Upper lobe of left lung (tissue), 6 donors: Measurements from ENCODE around the gene DLX5. TPM values are rescaled to one million over a fixed set of nuclear protein-coding genes. Genes with fewer than 3 reads are reported as not detected.
A peak's percentile ranks its signal among the peaks of the same experiment; 100 is the strongest.

ENCODE experiments used
- ATAC-seq, 2 donors: fragments of 200-7000 bp; cut with Tn5 transposase; one replicate each; pipeline ENCODE4 v1.9.1; 2022; ENCODE audit warnings: mild to moderate bottlenecking in 2 of 2, moderate library complexity in 2 of 2; ENCODE audit not compliant: low FRiP score in 2 of 2
- DNase-seq, 2 donors: peaks; one replicate each; pipeline ENCODE4 v3.0.0-alpha.2; 2019 to 2020
- H3K27ac ChIP-seq, 4 donors: fragments of 200-600 bp; sonication (generic); one replicate each; pipeline ENCODE4 v1.5.1; 2016 to 2019
- H3K27me3 ChIP-seq, 4 donors: fragments of 200-600 bp; sonication (generic); one replicate each; pipeline ENCODE4 v1.5.1; 2017 to 2019
- H3K36me3 ChIP-seq, 4 donors: fragments of 200-600 bp; sonication (generic); one replicate each; pipeline ENCODE4 v1.5.1; 2016 to 2019
- H3K4me1 ChIP-seq, 4 donors: fragments of 200-600 bp; sonication (generic); one replicate each; pipeline ENCODE4 v1.5.1; 2018 to 2019
- H3K4me3 ChIP-seq, 4 donors: fragments of 200-600 bp; sonication (generic); one replicate each; pipeline ENCODE4 v1.5.1; 2017 to 2019; ENCODE audit warnings: mild to moderate bottlenecking in 2 of 4, moderate library complexity in 1 of 4
- H3K9me3 ChIP-seq, 4 donors: fragments of 200-600 bp; sonication (generic); one replicate each; pipeline ENCODE4 v1.5.1; 2018 to 2019
- EP300 ChIP-seq, 4 donors: sonication (generic); formaldehyde crosslinking; IDR thresholded peaks; one replicate each; pipeline ENCODE4 v1.5.1; 2017; ENCODE audit warnings: antibody characterized with exemption in 4 of 4, control low read depth in 2 of 4
- POLR2A ChIP-seq, 4 donors: fragments of 450-650 bp; IDR thresholded peaks; one replicate each; pipeline ENCODE4 v1.5.1; 2016 to 2017; ENCODE audit warnings: antibody characterized with exemption in 4 of 4, mild to moderate bottlenecking in 2 of 4
- POLR2AphosphoS5 ChIP-seq, 2 donors: sonication (generic); formaldehyde crosslinking; IDR thresholded peaks; one replicate each; pipeline ENCODE4 v1.5.1; 2017; ENCODE audit warnings: antibody characterized with exemption in 2 of 2
- WGBS, 2 donors: methylation state at CpG; one replicate each; pipeline ENCODE4 v1.1.5; 2017 to 2018; 5-methylcytosine and 5-hydroxymethylcytosine counted together
- total RNA-seq, 6 donors: library from RNA; depleted of rRNA in 4 of 6; stranded (reverse); fragments of >200 nt in 4 of 6; gene quantifications; one replicate each; pipeline versions ENCODE4 v1.1.0 to v1.2.1, GENCODE V29; 2016 to 2021
- TF ChIP-seq, protein P1 (sequence below), 6 experiments: fragments of 450-650 bp in 4 of 6; fragments of 200-600 bp in 2 of 6; sonication (generic) in 2 of 6; IDR thresholded peaks; one replicate each; pipeline ENCODE4 v1.5.1; 2016 to 2019; ENCODE audit warnings: antibody characterized with exemption in 6 of 6
- donor health status: DM: no; HTN: no; CAD: no; lungs with moderate emphysema.
- donor health status: DM: no; HTN: yes; CAD: no; lungs with severe emphysema.

DLX5 gene
- total RNA-seq, 6 donors from 2014 or later, result not detected

DNA sequence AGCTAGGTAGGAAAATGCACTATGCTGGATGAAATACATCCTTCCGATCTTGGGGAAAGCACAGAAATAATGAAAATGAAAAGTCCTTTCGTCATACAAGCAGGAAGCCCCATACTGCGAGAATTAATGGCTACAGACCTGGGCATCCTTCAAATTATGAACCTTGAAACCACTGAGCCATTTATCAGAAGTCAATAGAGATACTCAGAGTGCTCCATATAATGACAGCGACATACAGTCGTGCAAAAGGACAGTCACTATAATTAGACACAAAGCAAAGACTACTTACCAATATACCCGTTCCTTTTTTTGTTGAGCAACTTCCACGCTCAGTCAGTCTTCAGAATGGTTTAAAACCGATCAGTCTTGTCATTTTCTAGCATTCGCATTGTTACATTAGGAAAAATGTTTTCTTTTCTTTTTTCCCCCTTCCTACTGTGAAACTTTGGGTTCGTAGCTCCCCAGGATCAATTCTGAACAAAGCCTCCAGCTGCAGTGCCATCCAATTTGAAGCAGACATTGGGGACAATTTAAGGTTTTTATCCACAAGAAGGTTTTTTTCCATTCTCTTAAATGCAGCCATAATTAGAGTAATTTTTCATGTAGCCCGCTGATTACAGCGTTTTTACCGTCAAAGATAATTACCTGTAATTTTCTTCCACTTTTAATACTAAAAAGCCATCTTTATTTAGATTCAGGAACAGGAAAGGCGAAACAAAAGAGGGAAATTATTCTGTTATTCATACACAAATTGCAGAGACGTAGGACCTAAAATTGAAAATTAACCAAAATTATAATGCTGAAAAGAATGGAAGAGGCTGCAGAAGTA lies 12.9 kb downstream of the DLX5 start:
- H3K4me3 ChIP-seq, result no peak overlapping the region
- no peak overlapping the region for H3K27ac ChIP-seq
- ATAC-seq (no peak), DNase-seq (no peak)
- H3K36me3 ChIP-seq, result no peaks in the 10 kb centered on the region
- WGBS, 2 donors, result 18 to 20% methylated on average over 15 of the region's 15 CpGs
- H3K4me1 ChIP-seq, result peaks cover 3 to 11% (median 5%) of the 10 kb centered on the region in 4 donors
- no peaks in the 10 kb centered on the region for H3K9me3 ChIP-seq
- peaks cover 0 to 60% (median 24%) of the 10 kb centered on the region in 4 donors for H3K27me3 ChIP-seq
- no peak for TF ChIP-seq POLR2AphosphoS5 (IDR thresholded peaks at IDR 0.05)
- TF ChIP-seq EP300 (IDR thresholded peaks at IDR 0.05), result no peak
- TF ChIP-seq, protein P1, sequence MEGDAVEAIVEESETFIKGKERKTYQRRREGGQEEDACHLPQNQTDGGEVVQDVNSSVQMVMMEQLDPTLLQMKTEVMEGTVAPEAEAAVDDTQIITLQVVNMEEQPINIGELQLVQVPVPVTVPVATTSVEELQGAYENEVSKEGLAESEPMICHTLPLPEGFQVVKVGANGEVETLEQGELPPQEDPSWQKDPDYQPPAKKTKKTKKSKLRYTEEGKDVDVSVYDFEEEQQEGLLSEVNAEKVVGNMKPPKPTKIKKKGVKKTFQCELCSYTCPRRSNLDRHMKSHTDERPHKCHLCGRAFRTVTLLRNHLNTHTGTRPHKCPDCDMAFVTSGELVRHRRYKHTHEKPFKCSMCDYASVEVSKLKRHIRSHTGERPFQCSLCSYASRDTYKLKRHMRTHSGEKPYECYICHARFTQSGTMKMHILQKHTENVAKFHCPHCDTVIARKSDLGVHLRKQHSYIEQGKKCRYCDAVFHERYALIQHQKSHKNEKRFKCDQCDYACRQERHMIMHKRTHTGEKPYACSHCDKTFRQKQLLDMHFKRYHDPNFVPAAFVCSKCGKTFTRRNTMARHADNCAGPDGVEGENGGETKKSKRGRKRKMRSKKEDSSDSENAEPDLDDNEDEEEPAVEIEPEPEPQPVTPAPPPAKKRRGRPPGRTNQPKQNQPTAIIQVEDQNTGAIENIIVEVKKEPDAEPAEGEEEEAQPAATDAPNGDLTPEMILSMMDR (IDR thresholded peaks at IDR 0.05), result no peak
- TF ChIP-seq POLR2A (IDR thresholded peaks at IDR 0.05), result no peak

DNA sequence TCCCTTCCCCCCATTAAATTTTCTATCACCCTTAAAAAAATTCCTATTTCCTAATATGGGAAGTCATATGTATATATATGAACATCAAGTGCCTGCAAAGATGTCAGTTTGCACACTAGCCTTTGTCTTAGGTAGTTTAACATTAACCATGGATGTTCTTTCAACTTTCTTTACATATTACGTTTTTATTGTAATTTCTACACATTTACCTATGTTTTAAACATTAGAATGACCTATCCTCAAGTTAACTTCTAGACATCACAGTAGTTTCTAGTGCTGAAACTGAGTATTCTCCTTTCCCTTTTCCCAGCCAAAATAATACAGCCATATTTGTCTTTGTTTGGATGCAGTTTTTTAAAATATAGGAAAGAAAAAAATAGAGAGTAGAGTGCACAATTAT lies 13.5 kb downstream of the DLX5 start:
- DNase-seq, result no peak
- Histone ChIP-seq H3K9me3 (no peaks in the 10 kb centered on the region), H3K4me3 (no peak overlapping the region), H3K36me3 (no peaks in the 10 kb centered on the region), H3K4me1 (peaks cover 6 to 12% (median 10%) of the 10 kb centered on the region in 4 donors), H3K27me3 (peaks cover 0 to 60% (median 24%) of the 10 kb centered on the region in 4 donors), H3K27ac (no peak overlapping the region)
- no peak for ATAC-seq
- WGBS, 2 donors, result 6 to 10% methylated on average over 1 of the region's 1 CpG
- no peak for TF ChIP-seq EP300 (IDR thresholded peaks at IDR 0.05)
- no peak for TF ChIP-seq POLR2A (IDR thresholded peaks at IDR 0.05)
- TF ChIP-seq POLR2AphosphoS5 (IDR thresholded peaks at IDR 0.05), result no peak
- TF ChIP-seq, protein P1 (IDR thresholded peaks at IDR 0.05), result no peak

DNA sequence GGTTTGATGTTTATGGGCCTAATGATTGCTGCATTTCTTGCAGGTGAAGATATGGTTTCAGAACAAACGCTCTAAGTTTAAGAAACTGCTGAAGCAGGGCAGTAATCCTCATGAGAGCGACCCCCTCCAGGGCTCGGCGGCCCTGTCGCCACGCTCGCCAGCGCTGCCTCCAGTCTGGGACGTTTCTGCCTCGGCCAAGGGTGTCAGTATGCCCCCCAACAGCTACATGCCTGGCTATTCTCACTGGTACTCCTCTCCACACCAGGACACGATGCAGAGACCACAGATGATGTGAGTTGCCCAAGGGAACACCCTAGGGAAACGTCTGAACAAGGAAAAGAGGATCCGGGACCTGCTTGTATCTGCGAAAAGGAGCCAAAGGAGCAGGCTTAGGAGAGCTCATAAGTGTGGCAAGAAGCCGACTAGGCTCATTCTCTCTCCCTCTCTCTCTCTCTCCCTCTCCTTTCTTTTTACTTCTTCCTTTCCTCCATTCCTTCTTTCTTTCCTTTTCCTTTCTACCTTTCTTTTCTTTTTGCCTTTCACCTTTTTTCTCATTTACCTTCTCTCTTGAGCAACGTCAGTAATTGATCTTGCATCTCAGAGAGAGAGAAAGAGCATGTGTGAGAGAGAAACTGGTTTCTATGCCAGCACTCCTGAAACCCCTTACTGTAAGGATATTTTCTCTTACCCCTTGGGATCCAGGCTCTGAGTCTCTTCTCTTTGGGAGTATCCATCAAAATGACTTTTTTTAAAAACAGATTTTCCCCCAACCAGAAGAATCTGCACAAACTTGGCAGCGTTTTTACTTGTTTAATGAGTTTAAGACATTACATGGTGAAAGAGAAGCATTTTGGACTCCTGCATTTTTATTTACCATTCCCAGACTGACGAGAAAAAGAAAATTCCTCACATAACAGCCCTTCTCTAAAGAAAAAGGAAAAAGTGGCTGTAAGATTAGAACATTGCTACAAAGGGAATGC lies 14.6 kb downstream of the DLX5 start:
- Histone ChIP-seq H3K4me3 (no peak overlapping the region), H3K27me3 (peaks cover 0 to 66% (median 27%) of the 10 kb centered on the region in 4 donors), H3K9me3 (no peaks in the 10 kb centered on the region), H3K27ac (no peak overlapping the region), H3K4me1 (peaks cover 11 to 23% (median 20%) of the 10 kb centered on the region in 4 donors), H3K36me3 (no peaks in the 10 kb centered on the region)
- DNase-seq, result peak in 1 of 2 donors; percentile 46
- ATAC-seq, result no peak
- no peak for TF ChIP-seq EP300 (IDR thresholded peaks at IDR 0.05)
- TF ChIP-seq, protein P1 (IDR thresholded peaks at IDR 0.05), result no peak
- TF ChIP-seq POLR2AphosphoS5 (IDR thresholded peaks at IDR 0.05), result no peak
- TF ChIP-seq POLR2A (IDR thresholded peaks at IDR 0.05), result no peak
- WGBS, 2 donors, result 16 to 17% methylated on average over 18 of the region's 18 CpGs

DNA sequence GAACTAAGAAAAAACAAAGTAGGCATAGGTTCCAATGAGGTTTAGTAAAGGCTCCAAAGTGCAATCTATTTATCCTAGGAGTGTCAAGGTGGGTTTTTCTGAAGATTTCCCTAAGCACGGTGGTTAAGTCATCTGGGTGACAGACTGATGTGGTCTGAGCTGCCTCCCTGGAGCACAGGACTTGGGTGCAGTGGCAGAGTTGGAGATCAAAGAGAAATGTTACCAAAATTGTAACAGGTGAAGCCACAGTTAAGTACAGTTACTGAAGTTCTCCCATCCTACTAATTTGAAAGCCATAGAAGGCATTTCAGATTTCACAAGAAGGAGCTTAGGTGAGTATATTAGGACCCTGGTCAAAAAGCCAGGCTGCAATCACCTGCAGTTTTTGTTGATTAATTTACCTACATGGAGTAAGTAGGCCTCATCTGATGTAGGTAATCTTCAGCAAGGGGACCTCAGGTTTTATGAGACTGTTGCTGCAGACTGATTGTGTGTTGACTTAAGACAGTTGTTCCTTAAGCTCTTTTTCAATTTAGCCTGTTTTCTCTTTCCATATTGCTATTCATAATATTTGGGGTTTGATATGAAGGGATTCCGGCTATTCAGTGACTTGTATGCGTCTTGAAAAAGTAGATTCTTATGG lies 16.2 kb downstream of the DLX5 start:
- no peak for DNase-seq
- WGBS, 2 donors, result 81% methylated on average over 3 of the region's 3 CpGs

More for the DNA sequence above, 16.2 kb downstream of the DLX5 start:
- H3K4me1 ChIP-seq, result peaks cover 16 to 35% (median 22%) of the 10 kb centered on the region in 4 donors
- no peak for ATAC-seq
- TF ChIP-seq POLR2AphosphoS5 (IDR thresholded peaks at IDR 0.05) (no peak), POLR2A (IDR thresholded peaks at IDR 0.05) (no peak), EP300 (IDR thresholded peaks at IDR 0.05) (no peak)
- TF ChIP-seq, protein P1 (IDR thresholded peaks at IDR 0.05), result no peak
- H3K9me3 ChIP-seq, result no peaks in the 10 kb centered on the region
- no peaks in the 10 kb centered on the region for H3K36me3 ChIP-seq
- H3K4me3 ChIP-seq, result no peak overlapping the region
- no peak overlapping the region for H3K27ac ChIP-seq
- peaks cover 0 to 69% (median 37%) of the 10 kb centered on the region in 4 donors for H3K27me3 ChIP-seq
